Activated CD8-positive, alpha-beta memory T cell treated with anti-CD3 and anti-CD28 coated beads, Interleukin-2, amount 50 U/mL, for 1 hour (primary cell): ENCODE data around the gene RAPSN.

Experiments
- DNase-seq: peaks from one replicate; pipeline ENCODE4 v3.0.0-alpha.2; 2020; ENCODE audit errors: extremely low read depth

The RAPSN gene

DNA sequence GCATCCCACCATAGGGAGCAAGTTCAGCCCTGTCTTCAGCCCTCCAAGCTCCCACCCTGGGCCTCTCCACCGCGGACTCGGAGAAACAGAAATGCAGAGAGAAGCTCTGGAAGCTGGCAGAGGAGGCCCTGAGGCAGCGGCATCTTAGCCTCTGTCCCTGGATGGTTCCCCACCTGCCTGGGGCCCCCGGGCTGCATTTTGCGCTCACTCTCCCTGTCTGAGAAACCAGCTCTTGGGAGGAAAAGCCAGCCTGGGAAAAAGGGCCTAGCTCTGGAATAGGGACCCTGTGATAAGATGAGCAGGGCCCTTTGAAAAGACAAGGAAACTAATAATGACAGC lies 58.5 kb downstream of the RAPSN start:
- DNase-seq: no peak

DNA sequence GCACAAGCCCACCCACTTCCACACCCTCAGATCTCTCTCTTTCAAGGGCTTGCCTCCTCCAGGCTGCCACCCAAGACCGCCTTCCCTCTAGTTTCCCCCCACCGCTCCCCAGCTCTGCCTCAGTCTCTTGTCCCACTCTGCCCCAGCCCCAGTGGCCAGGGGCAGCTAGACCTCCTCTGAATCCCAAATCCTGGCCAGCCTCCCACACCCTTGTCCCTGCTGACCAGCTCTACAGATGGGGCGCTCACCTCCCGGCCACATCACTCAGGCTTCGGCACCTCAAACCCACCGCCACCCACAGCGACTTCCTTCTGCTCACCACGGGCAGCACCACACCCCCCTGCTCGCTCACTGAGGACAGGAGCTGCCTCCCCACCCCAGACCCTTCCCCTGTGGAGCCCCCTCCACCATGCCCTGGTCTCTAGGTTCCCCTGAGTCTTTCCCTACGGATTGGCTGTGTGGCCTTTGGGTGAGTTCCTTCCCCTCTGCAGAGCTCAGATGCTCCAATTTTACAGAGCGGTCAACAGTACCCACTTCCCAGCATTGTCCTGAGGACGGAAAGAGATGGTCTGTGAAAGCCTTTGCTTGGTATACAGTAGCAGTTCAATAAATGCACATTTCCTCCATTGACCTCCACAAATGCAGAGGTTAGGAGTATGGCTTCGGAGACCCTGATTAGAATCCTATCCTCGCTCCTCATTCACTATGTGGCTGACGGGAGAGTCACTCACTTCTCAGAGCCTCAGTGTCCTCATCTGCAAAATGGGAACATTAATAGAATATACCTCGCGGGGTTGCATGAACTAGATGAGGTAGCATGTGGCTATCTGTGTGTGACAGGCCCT lies 59.1 kb downstream of the RAPSN start:
- no peak for DNase-seq

DNA sequence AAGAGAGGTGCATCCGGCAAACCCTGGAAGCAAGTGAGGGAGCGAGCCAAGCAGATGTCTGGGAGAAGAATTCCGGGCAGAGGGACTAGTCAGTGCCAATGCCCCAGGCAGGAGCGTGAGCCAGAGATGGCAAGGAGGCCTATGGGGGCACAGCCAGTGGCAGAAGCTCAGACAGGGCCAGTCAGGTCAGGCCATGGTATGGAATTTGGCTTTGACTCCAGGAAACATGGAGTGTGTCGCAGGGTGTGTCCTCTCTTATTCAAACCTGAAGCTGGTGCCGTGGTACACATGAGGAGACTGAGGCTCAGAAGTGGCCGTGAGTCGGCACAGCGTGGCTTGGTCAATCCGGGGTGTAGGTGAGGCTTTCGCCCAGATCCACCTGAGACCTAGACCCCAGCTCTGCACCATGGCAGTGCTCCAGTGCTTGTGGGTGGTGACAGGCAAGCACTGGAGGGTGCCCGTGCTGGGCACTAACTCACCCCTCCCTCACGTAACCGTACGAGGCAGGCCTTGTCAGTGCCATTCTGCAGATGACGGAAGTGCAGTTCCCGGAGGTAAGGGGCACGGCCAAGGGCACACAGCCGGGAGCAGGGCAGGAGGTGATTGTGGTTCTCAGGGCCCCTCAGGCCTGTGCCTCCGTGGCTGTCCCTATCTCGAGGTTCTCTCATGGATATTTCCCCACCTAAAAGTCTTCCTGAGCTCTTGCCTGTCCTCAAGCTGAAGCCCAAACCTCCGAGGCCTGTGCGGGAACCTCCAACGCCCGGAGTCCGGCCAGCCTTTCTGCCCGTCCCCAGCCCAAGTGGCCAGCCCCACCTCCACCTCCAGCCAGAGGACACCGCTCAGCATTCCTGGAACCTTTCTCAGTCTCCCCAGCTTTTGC lies 60.0 kb downstream of the RAPSN start:
- no peak for DNase-seq

DNA sequence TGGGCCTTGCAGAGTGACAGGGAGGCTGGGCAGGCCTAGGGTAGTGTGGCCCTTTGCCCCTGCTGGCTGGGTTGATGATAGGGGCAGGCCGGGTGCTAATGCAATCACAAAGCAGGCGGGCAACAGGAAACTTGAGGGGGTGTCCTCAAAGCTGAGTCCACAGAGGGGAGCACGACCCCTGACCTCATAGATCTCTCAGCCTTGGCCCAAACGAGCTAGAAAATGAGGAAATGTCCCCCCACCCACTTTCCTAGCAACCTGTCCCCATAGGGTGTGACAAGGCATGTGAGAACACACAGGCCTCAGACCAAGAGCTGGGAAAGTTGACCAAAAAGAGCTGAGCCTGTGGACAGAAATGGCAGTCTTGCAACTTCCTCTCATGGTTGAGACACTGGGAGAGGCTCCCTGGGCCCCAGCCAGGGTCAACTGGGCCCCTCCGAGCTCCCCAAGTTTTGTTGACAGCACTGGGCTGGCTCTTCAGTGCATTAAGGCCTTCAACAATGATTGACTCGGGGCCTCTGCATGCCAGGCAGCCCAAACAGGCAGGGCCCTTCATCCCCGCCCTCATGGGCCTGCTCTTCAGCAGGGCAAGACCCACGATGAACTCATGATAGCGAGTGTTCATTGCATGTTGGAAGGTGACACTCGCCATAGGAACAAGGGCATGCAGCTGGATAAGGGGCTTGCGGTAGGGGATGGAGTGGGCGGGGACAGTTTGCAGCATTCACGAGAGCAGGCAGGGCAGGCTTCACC lies 60.8 kb downstream of the RAPSN start:
- DNase-seq: no peak
